HT1080 (cell line): ENCODE data around the gene NMT2. TPM values are rescaled to one million over a fixed set of nuclear protein-coding genes. Genes with fewer than 3 reads are reported as not detected.
"Not testable (repeated sequence)": the region's sequence is repeated elsewhere in the genome, so short reads cannot be mapped to it uniquely, and the experiment has no call there.

Experiments used
- DNase-seq: peaks from one replicate; pipeline ENCODE4 v3.0.0-alpha.2; 2015; ENCODE audit warnings: low read depth
- polyA plus RNA-seq, 2 experiments: library from polyadenylated mRNA; depleted of rRNA; stranded (reverse); fragments of >200 nt; gene quantifications; 2 replicates each; pipeline ENCODE4 v1.2.3, GENCODE V29; 2015
- total RNA-seq: library from RNA; depleted of rRNA; stranded (reverse); fragments of >200 nt; shearing (Covaris generic); gene quantifications from 2 replicates; pipeline ENCODE4 v1.2.3, GENCODE V29; 2014; rRNA removed

The NMT2 gene
- 38.1 and 44.0 TPM in 2 replicates for total RNA-seq
- polyA plus RNA-seq (2015; cell fraction: cytosol; rRNA removed), result 84.8 and 86.0 TPM in 2 replicates
- polyA plus RNA-seq (2015; cell fraction: nucleus; rRNA removed), result 74.9 and 89.6 TPM in 2 replicates

DNA sequence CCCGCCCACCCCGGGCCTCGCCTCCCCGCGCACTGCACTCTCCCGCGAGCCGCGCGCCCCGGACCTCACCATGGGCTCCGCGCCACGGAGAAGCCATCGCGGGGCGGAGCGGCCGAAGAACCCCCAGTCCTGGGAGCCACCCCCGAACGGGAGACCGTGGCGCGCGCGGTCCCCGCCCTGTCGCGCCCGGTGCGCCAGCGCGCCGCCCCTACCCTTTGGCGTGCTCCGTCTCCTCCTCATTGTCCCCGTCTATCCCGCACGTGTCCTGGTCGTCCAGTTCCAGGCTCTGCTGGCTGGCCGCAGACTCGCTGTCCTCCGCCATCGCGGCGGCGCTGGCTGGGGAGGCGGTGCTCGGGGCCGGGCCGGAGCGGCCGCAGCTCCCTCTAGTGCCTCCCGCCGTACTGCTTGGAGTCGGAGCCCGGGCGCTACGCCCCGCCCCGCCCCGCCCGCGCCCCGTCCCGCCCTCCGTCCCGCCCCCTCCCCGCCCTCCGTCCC is at the start of gene NMT2:
TSS of gene NMT2 (minus strand) at position 403 of the 495 bp plus-strand sequence. CDS start at position 322, 81 bp downstream.
- peak; percentile 73 for DNase-seq

DNA sequence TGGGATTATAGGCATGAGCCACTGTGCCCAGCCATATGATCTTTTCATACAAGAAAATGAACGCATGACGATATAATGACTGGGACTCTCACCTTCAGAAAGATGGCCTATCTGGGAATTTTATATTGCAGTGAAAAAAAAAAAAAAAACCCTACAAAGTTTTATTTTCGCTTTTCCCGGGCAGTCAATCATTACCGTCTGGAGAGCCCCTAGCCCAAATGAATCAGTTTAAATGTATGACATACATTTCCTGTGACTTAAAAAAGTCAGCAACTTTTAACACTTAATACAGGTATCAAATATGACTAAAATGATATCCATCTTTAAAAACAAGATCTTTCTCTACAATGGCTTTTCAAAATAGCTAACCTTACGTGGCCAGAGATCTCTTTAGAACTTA is 48.2 kb upstream of the NMT2 start:
- DNase-seq, result no peak

DNA sequence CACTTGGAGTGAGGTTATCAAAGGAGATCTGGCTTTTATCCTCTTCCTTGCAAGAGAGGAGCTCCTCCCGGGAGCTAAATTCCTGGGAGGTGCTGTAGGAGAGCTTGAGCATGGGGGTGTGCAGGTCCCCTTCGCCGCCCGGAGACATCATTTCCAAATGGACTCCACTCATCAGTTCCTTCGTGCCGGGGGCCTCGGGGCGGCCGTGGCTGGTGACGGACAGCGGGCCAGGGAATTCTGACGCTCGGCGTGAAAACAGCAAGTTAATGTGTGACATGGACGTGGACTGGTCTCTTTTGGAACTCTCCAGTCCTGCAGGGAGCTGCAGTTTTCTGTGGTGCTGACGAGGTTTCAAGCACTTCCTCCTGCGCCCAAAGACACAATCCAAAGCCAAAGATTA is 45.7 kb upstream of the NMT2 start:
- no peak for DNase-seq

DNA sequence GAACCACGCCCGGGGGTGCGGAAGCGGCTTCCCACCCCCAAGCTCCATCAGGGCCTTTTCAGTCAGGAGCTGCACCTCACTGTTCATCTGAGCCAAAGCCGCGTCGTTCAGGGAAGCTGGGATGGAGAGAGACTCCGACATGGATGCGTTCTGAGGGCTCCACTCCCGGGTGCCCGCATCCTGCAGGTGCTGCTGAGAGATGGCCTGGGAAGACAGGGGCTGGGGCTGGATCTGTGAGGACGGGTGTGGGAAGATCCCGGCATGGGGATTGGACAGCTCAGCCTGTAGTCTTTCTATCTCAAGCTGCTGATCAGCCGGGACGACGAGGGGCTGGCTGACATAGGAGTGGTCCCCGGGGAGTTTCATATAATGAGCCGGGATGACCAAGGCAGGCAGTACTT is 45.0 kb upstream of the NMT2 start:
- no peak for DNase-seq

DNA sequence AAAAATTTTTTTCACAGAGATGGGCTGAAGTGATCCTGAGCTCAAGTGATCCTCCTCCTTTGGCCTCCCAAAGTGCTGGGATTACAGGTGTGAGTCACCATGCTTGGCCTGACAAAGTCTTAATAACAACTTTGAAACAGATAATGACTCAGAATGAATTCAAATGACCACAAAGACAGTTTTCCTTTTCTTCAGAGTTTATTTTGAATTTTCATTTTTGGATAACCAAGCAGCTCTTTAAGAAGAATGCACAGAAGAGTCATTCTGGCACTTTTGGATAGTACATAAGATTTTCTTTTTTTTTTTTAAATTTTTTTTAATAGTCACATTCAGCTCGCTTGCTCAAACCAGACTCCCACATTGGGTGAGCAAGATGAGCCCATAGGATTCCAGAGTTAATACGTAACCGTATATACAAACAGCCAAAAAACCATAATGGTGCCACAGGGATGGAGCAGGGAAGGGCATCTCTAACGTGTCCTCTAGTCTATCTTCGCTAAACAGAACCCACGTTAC is 43.0 kb upstream of the NMT2 start:
- DNase-seq, result peak; percentile 92

DNA sequence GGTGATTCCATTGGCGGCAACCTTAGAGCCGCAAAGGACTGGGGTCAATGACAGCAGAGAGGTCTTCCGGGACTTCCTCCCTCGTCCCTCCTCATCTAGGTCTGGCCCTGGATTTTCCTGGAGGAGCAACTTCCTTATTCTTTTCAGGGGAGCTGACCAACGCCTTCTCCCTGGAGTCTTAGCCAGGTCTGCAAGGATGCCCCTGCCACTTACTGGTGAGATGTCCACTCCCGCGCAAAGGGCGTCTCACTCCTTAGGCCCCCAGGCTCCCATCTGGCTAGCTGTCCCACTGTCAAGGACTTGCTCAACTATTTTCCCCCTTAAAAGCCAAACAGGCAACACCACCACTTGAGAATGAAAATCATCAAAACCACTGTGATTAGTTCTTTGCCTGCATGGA is 42.0 kb upstream of the NMT2 start:
- no peak for DNase-seq

DNA sequence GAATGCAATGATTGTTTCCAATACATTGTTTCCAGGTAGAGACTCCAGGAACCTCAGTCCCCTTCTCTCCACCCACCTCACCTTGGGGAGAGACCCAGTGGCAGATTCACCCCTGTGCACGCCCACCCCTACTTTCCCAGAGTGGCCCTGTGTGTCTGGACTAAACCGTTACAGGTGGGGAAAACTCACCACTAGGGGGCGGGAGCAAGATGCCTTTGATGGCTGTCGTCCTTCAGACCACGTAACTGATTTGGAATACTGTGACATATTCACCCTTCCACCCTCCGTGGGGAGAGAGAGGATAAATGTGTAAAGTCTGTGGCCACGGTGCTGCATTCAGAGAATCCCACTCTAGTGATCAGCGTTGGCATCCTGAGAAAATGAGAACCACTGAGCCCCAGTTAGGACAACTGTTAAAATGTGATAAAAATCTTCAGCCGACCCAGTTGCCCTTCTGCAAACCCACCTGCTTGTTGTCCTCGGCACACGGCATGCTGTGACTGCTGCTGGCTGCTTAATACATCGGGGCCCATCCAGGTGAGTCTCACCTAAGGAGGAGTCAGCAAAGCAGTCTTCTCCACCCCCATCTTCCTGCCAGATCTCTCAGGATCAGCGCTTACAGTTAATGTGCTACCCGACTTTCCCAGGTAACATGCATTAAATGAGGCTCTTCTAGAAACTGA is 41.5 kb upstream of the NMT2 start:
- peak; percentile 23 for DNase-seq

DNA sequence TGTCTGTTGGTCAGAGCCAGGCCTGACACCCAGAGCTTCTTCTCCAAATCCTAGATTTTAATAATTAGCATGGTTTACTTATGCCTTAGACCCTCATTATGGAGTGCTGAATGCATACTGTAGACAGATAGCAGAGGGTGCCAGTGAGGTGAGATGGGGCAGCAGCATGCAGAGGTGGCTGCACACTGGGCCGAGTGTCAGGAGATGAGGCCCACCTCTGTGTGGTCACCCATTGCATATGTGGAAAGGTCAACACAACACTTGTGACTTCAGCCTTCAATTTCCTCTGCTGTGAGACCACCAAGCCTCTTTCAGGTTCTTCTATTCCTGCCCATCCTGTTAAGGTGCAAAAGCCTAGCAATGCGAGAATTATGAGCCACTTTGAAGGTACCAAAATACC is 39.7 kb upstream of the NMT2 start:
- no peak for DNase-seq

DNA sequence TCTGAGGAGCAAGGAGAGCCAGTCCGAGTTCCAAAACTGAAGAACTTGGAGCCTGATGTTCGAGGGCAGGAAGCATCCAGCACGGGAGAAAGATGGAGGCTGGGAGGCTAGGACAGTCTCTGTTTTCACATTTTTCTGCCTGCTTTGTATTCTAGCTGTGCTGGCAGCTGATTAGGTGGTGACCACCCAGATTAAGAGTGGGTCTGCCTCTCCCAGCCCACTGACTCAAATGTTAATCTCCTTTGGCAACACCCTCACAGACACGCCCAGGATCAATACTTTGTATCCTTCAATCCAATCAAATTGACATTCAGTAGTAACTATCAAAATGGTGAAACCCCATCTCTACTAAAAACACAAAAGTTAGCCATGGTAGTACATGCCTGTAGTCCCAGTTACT is 38.9 kb upstream of the NMT2 start:
- DNase-seq, result not testable (repeated sequence)

DNA sequence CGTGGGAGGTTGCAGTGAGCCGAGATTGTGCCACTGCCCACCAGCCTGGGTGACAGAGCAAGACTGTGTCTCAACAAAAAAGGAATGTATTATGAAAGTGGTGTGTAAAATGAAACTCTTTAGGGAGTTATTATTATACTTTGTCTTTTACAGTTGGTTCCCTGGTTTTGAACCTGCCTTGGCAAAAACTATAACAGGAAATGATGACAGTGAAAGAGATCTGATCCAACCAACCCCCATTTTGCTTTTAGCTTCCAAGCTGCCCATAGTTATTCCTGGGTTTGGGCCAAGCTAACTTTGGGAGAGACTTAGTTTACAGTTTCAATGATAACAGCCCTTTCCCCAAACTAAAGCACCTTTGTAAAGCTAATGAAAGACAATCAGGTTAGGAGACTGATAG is 34.1 kb upstream of the NMT2 start:
- DNase-seq, result no peak

DNA sequence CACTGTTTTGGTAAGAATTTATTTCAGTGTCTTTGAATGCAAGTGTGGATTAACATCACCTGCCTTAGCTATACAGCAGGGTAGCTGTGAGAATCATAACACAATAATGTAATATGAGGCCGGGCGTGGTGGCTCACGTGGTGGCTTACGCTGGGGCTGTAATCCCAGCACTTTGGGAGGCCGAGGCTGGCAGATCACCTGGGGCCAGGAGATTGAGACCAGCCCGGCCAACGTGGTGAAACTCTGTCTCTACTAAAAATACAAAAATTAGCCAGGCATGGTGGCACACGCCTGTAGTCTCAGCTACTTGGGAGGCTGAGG is 33.8 kb upstream of the NMT2 start:
- DNase-seq, result not testable (repeated sequence)

DNA sequence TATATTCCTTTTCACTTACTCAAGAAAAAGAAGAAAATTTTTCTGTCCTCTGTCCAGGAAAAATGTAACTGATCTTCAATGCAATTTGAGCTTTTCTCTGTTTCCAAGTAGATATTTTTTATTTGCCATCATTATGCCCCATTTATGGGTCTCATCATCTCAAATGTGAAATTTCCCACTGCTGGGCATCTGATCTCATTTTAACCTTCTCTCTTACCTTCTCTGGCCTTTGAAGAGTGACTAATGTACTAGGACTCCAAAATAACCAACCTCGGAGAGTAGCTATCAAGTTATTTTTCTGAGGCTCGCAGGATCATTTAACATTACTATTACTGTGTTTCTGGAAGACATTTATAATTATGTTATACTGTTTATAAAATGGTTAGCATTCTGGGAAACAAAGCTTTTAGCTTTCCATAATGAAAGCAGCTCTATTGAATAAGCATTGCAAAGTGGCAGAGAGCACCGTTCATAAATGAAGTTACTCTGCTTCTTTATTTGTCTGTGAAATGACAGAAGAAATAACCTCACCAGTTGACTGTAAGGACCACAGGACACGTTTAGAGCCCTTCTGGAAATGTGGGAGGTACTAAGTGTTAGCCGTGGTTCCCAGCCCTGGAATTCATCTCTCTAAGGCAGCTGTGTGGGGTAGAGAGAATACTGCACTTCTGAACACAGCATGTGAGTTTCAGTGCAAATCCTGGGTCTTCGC is 33.3 kb upstream of the NMT2 start:
- peak; percentile 82 for DNase-seq

DNA sequence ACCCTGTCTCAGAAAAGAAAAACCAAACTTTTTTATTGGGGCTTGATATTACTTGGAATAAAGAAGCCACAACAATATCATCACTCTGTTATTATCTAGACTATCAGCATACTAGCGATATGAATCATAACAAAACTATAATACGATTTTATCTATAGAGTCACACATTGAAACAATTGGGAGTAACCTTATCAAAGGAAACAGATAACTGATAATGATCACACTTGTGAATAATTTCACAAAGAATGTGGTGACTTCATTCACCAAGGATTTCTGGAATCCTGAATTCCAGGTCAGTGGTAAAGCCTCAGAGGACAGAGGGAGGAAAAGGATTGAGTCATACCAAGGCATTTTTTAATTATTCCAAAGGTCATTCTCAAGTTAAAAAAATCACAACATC is 32.1 kb upstream of the NMT2 start:
- peak; percentile 93 for DNase-seq

DNA sequence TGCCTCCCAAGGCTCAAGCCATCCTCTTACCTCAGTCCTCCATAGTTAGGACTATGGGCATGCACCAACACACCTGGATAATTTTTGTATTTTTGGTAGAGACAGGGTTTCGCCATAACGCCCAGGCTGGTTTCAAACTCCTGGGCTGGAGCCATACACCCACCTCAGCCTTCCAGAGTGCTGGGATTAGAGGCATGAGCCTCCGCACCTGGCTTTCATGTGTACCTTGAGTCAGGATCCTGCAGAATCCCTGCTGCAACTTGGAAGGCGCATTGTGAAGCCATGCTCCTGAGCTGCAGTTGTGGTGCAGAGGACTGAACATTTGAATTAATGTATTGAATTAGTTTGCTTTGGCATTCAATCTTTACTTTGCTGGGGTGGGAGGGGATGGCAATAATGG is 29.4 kb upstream of the NMT2 start:
- DNase-seq, result no peak

DNA sequence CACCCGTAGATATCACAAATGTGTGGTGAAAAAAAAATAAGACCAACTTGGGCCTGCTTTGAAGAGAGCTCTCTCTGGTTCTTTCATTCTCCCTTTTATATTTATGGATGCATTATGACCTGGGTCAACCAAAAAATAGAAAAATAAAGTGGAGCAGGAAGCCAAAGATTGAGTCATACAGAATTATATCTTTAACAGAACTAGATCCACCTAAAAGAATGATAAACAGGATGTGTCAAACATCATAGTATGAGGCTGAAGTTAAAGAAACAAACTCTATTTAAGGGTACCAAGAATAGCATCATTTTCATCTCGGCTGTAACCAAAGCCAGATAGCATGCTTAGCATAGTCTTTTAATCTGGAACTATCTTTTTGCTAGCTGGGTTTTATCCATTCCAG is 28.8 kb upstream of the NMT2 start:
- DNase-seq, result peak; percentile 61

DNA sequence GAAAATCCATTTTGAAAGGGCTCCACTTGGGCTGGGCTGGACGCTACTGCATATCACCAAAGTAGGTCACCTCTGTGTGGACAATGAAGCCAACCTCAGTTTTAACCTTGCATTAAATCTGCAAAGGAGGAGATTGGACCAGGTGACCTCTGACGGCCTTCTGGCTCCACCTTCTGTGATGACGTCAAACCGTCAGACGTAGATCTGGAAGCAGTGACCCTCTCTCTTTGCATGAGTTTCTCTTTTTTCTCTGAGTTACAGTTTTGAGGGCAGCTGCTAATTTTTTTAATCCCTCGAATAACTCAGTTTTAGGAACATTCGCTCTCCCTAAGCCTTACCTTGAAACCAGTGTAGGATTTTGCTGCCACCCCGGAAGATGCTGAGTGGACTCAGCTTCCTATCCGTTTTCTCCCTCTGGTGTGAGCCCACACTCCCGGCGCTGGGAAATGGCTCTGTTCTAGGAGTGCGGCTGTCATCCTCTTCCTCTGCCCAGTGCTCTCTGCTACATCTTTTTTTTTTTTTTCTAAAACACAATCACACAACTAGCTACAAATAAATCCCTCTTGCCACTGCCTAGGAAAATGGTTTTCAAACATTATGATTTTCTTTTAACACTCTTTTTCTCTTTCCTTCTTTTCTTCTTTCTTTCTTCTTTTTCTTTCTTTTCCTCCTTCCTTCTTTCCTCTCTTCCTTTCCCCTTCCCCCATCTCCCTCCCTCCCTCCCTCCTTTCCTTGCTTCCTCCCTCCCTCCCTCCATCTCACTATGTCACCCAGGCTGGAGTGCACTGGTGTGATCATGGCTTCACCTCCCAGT is 27.7 kb upstream of the NMT2 start:
- DNase-seq, result no peak

DNA sequence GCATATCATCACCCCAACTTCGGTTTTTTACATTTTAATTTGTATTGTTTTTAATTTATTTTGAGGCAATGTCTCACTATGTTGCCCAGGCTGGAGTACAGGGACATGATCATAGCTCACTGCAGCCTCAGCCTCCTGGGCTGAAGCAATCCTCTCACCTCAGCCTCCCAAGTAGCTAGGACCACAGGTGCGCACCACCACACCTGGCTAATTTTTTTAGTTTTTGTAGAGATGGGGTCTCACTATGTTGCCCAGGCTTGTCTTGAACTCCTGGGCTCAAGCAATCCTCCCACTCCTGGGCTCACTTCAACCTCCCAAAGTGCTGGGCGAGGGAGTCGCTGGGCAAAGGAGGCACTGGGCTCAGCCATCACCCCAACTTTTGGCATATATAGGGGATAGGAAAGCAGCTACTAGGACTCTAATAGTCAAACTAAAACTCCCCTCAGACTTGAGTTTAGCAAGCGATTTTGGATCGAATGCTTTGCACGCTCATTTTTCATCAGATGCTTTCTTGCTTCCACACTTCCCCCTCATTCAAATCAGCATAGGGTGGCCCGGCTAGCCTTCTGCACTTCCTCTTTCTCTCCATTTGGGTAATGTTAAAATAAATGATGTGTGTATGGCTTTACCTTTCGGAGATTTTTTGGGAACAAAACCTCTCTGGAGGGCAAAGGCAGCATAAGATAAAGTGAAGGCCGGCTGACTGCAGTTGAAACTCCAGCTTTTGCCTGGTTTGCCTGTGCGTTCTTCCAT is 20.8 kb upstream of the NMT2 start:
- no peak for DNase-seq

DNA sequence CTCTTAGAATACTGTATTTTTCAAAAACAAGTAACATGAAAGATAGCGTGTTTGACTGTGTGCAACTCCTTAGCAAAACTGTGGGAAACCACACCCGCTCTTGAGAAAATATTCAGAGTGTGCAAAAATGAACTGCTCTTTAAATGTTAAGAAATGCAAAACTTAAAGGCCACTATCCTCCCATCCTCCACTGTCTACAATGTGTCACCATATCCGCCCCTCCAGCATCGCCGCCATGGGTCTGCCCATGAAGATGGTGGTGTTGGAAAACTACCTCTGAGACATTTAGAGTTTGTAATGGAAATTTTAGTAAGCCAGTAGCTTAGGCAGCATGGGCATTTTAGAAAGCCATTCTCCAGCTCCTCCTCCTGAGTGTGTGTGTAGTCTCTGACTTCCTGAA is 20.1 kb upstream of the NMT2 start:
- no peak for DNase-seq

DNA sequence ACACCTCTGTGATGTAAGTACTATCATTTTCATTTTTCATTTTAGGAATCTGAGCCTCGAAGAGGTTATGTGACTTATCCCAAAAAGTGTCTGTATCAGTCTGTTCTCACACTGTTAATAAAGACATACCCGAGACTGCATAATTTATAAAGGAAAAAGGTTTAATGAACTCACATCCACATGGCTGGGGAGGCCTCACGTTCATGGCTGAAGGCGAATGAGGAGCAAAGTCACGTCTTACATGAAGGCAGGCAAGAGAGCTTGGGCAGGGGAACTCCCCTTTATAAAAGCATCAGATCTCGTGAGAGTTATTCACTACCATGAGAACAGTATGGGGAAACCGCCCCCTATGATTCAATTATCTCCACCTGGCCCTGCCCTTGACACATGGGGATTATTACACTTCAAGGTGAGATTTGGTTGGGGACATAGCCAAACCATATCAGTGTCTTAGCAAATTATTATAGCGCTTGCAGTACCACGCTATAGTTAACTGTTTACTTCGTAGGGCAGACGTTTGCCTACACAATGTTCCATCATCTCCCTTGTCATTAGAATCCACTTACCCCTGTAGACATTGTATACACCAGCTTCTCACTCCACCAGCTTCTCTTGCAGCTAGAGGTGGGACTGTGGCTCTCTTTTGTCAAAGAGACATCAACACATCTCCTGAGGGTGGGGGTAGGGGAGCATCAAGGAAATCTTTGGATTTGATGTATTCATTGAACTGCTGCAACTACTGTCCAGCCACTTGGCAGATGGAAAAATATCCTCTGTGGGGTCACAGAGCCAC is 15.4 kb upstream of the NMT2 start:
- no peak for DNase-seq

DNA sequence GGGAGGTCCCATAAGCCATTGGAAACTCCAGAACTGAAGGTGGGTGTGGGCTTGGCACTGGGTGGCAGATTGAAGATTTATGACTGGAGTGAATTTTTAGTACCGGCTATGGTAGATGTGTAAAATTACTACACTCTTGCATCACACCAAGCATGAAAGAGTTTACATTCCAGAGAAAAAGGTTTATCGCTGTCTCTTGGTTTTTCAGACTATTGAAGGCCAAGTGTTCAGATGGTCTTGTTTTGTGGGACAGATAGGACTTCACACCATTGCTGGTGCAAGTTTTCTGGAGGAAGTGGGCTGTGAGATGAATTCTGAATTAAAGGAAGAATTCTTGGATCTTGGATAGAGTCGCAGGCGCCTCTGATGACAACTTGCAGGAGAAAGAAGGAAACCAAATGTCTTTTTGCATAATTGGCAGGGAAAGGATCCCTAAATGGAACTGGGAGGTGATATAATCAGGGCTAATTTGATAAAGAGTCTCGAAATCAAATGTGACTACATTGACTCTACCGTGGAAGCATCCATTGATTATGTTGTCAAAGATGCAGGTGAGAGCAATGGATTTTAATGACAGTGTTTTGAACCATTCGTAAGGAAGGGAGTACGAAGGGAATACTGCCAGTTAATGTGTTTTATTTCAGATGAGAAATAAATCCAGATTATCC is 14.2 kb upstream of the NMT2 start:
- DNase-seq, result no peak
